HL-60/S4 treated with retinoic acid at 250 ng/mL for 4 days and 3 days (cell line): ENCODE measurements around the gene ACOX2.

Experiments used
- in situ Hi-C: fragments of 300-500 bp; cut with MboI; formaldehyde crosslinking; loops from 2 replicates; pipeline ENCODE4 v1.7.0; 2022; ENCODE audit warnings: low sequenced_read_pairs

Gene ACOX2

GRCh38 chr3:58536501-58537411 is at the start of gene ACOX2:
Gene ACOX2, minus strand, starts transcription at chr3:58537190. Its CDS starts 2,084 bp downstream, at chr3:58535106.
- in situ Hi-C loops, result loop anchor here (25.0 kb wide), 1 partner anchor 224 kb away; the partner anchor contains the start of genes HTD2 and RPP14

GRCh38 chr3:58585994-58586393 is 49.0 kb upstream of the ACOX2 start:
- in situ Hi-C loops, result no loop called here

- in situ Hi-C loops, result no loop called here
Observed at GRCh38 chr3:58585005-58585786, 48.2 kb upstream of the ACOX2 start.

GRCh38 chr3:58584690-58585004 is 47.7 kb upstream of the ACOX2 start:
- in situ Hi-C loops, result no loop called here

DNA sequence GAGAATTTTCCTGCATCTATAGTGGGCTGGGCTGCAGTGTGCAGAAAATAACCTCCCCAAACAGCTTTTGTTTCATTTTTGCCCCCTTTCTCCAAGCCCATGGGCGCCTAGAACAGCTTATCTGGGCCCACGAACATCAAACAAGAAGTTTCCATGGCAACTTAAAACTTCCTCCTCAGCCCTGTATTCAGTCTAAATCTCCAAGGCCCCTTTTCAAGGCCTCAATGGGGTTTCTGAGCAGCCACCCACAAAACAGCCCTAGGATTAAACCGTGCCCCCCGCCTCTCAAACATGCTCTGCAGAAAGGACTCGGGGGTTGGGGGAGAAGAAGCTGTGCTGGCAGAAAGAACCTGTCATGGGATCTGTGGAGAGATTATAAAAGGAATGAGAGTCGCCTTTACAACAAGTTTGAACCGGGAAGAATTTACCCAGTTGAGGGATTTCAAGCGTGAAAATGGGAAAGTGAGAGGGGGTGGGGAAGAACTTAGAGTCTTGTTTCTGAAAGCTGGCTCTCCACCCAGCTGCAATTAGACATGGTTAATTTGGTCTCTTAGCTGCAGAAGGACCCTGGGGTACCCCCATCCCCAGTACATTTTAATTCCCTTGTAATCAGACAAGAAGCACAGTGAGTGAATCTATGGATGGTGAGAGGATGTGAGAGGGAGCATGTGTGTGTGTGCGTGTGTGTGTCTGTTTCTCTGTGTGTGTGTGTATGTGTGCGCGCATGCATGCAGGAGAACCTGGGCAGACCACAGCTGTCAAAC is 44.5 kb upstream of the ACOX2 start:
- in situ Hi-C loops, result no loop called here

GRCh38 chr3:58580826-58581327 is 43.9 kb upstream of the ACOX2 start:
- in situ Hi-C loops, result no loop called here

DNA sequence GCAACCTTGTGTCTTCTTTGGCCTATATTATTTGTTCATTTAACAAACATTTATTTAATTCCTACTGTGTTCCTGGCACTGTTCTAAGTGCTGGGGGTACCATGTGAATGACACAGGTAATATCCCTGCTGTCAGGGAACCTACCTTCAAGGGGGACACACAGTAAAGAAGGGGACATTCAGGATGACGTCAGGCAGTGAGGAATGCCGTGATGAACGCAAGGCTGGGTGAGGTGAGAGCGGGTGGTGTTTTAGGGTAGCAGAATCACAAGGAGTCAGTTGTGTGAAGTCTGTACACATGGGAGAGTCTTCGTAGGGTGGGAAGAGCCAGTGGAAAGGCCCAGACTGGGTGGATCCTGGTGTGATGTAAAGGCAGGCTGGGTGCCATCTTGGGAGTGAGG is 41.9 kb upstream of the ACOX2 start:
- in situ Hi-C loops, result no loop called here

GRCh38 chr3:58577269-58577821 is 40.4 kb upstream of the ACOX2 start, which contains the start of gene FAM107A:
Gene FAM107A, minus strand, starts transcription at chr3:58577391. Its CDS starts 7,531 bp downstream, at chr3:58569860.
- in situ Hi-C loops, result no loop called here

DNA sequence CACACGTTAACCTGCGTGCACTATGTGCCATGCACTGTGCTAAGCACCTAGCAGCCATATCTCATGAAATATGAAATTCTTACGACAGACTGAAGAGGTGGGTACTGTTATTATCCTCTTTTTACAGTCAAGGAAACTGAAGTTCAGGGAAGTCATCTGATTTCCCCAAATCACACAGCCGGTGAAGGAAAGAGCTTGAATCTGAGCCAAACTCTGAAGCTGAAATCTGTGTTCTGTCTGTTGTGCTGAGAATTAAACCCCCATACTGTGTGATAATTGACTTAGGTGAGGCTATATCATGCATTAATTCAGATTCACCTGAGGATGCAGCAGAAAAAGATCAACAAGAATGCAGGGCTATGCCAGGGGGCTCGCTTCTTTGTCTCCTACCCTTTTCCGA is 39.7 kb upstream of the ACOX2 start:
- in situ Hi-C loops, result no loop called here

DNA sequence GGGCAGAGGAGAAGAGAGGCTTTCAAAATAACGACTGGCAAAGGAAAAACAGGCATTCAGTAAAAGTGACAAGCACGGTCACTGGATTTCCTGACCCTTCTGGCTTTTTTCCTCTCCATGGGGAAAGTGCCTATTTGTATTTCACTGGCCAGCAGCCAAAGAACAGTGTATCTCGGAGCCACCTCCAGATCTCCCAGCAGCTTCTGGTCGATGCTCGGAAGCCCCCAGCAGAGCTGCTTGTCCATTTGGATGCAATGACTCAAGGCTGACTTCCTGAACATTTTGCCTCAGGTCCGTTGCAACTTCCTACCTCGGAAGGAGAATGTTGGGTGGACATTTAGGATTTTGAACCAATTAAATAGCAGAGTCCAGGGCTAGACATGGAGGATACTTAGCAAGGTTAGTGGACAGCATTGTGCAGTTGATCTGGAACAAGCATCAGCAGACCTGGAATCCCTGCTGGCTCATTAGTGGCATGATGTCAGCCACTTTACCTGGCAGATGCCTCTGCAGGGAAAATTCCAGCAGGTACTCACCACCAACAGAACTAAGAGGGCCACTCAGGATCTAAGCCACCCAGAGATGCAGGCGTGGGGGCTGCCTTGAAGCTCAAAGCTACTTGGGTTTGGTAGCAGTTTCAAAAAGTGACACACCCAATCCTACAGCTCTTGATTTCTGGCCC is 39.1 kb upstream of the ACOX2 start:
- in situ Hi-C loops, result no loop called here

- in situ Hi-C loops, result no loop called here
Observed at GRCh38 chr3:58574682-58575081, 37.7 kb upstream of the ACOX2 start.

DNA sequence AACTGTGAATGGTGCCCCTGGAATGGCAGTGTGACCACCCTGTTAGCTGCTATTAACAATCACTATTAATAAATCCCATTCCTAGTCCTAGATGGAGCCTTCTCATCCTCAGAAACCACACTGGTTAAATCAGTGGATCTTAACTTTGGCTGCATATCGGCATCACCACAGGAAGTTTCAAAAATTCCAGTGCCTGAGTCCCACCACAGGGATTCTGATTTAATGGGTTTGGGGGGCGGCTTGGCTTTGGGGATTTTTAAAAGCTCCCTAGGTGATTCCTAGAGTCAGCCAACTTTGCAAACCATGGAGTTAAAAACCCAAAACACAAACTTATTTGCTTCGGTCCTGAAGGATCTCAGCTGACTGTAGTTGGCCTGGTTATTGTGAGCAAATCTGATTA is 37.1 kb upstream of the ACOX2 start:
- in situ Hi-C loops, result no loop called here

DNA sequence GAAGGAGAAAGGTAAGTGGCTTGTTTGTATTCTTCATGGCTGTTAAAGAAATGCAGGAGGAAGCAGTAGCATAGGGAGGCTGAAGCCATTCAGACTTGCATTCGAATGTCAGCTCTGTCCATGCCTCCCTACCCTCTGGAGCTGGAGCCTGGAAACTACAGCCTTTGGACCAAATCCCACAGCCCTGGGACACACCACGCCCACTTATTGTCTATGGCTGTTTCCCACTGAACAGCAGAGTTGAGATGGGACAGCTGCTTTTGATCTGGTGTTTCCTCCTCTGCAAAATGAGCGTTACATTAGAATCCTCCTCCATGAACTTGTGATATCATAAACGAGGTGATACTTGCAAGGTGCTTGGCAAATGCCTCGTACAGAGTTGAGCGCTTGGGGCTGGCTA is 36.6 kb upstream of the ACOX2 start:
- in situ Hi-C loops, result no loop called here

DNA sequence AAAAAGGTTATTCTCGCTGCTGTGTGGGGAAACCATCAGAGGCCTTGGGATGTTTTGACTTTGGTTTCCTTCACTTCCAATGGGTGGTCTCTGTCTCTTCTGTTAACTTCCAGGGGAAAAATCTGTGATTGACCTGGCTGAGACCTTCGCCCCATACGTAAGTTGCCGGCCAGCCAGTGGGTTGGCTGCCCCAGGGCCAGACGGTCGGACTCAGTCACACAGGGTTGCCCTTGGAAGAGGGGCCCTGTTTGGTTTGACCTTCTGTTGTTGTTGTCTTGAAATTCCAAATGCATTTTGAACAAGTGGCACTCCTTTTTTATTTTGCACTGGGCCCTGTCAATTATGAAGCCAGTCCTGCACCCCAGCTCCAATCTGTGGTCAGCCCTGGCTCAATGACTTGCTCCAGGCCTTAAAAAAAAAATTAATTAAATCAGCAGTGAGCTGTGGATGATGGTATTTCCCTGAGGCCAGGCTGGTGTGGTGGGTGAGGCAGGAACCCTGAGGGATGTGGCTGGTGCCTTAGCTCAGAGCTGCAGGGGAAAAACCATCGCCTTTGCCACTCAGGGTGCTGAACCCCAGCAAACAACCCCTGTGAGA is 35.7 kb upstream of the ACOX2 start:
- in situ Hi-C loops, result no loop called here

DNA sequence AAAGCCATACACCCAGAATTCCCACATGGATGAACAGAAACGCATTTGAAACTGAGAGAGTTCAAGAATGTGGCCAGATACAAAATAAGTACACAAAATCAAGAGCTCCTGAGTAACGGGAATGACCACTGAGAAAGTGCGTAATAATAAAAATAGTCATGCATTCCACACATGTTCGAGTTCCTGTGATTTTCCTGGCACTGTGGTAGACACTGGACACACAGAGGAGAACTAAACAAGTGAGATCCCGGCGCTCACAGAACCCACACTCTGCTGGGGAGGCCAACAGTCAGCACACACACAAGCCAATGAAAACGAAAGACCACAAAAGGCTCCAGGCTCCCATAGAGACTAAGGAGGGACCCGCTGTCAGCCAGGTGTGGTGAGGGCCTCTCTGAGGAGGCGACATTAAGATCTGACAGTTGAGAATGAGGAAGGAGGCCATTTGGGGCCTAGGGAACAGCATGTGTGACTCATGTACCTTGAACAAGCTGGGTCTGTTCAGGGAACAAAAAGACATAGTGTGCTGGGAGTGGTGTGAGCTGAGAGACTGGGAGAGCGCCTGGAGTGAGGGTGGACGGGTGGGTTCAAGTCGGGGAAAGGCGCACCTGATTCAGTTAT is 35.1 kb upstream of the ACOX2 start:
- in situ Hi-C loops, result no loop called here

- in situ Hi-C loops, result no loop called here
Observed at GRCh38 chr3:58570851-58571250, 33.9 kb upstream of the ACOX2 start.

- in situ Hi-C loops, result no loop called here
Observed at GRCh38 chr3:58569287-58570001, 32.5 kb upstream of the ACOX2 start.

GRCh38 chr3:58568572-58569286 is 31.7 kb upstream of the ACOX2 start:
- in situ Hi-C loops, result no loop called here
